ENCODE data around the gene ACER3. TPM values are rescaled to one million over a fixed set of nuclear protein-coding genes. Genes with fewer than 3 reads are reported as not detected.

The ACER3 gene
- total RNA-seq, 1 donor from 2014 or later = 16.2 TPM

DNA sequence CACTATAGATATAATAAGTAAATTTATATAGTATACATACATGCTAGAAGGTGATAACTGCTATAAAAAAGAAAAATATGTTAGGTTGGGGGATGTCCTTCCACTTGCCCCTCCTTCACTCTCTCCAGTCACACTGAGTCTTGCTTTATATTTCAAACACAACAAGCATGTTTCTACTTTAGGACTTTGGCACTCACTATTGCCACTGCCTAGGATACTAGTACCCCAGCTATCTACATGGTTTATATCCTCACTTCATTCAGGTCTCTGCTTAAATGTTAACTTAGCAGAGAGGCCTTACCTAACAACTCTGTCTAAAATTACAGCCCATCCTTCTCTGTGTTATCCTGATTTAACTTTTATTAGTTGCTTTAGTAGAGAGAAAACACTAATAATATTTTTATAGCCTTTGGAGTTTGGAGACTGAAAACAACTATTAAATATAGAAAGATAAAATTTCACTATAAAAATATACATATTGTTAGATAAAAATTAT lies 134.4 kb downstream of the ACER3 start:
- Histone ChIP-seq H3K4me3 (no peak overlapping the region), H3K27me3 (no peaks in the 10 kb centered on the region), H3K4me1 (no peaks in the 10 kb centered on the region), H3K27ac (no peak overlapping the region), H3K9me3 (no peaks in the 10 kb centered on the region), H3K36me3 (peaks cover 0 to 9% of the 10 kb centered on the region in 2 donors)
- DNase-seq (ENCODE audit: extremely low spot score in 2 of 2) = no peak
- intact Hi-C loops (cut with DNase I) = no loop called here
- TF ChIP-seq POLR2A (IDR thresholded peaks at IDR 0.05) = no peak
- TF ChIP-seq, protein P1, sequence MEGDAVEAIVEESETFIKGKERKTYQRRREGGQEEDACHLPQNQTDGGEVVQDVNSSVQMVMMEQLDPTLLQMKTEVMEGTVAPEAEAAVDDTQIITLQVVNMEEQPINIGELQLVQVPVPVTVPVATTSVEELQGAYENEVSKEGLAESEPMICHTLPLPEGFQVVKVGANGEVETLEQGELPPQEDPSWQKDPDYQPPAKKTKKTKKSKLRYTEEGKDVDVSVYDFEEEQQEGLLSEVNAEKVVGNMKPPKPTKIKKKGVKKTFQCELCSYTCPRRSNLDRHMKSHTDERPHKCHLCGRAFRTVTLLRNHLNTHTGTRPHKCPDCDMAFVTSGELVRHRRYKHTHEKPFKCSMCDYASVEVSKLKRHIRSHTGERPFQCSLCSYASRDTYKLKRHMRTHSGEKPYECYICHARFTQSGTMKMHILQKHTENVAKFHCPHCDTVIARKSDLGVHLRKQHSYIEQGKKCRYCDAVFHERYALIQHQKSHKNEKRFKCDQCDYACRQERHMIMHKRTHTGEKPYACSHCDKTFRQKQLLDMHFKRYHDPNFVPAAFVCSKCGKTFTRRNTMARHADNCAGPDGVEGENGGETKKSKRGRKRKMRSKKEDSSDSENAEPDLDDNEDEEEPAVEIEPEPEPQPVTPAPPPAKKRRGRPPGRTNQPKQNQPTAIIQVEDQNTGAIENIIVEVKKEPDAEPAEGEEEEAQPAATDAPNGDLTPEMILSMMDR (IDR thresholded peaks at IDR 0.05) = no peak
- TF ChIP-seq POLR2AphosphoS5 (IDR thresholded peaks at IDR 0.05; ENCODE audit: insufficient read depth in 1 of 2, low read depth in 1 of 2) = no peak

DNA sequence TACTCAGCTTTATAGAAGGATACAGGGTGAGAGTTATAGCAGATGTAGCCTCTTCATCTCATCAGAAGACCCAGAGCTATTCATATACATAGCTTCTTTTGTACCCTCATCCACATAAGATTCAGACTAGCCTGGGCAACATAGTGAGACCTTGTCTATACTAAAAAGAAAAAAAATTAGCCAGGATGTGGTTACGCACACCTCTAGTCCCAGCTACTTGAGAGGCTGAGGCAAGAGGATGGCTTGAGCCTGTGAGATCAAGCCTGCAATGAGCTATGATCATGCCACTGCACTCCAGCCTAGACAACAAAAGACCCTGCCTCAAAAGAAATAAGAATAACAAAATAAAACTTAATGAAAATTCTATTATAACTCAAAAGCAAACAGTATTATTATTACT lies 136.8 kb downstream of the ACER3 start:
- no peak overlapping the region for H3K27ac ChIP-seq

DNA sequence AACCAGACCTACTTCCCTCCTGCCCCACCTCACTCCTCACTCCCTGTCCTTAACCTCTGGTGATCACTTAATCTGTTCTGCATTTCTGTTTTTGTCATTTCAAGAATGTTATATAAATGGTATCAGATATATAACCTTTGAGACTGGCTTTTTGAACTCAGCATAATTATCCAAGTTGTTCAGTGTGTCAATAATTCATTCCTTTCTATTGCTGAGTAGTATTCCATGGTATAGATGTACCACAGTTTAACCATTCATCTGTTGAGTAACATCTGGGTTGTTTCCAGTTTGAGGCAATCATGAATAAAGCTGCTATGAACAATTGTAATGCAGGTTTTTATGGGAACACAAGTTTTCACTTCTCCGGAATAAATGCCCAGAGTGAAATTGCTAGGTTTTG lies 138.9 kb downstream of the ACER3 start:
- Histone ChIP-seq H3K4me3 (no peak overlapping the region), H3K9me3 (no peaks in the 10 kb centered on the region), H3K27ac (no peak overlapping the region), H3K4me1 (no peaks in the 10 kb centered on the region), H3K27me3 (no peaks in the 10 kb centered on the region), H3K36me3 (peaks cover 0 to 9% of the 10 kb centered on the region in 2 donors)
- intact Hi-C loops (cut with DNase I) = no loop called here
- no peak for TF ChIP-seq POLR2AphosphoS5 (IDR thresholded peaks at IDR 0.05; ENCODE audit: insufficient read depth in 1 of 2, low read depth in 1 of 2)
- TF ChIP-seq, protein P1 (IDR thresholded peaks at IDR 0.05) = no peak
- no peak for TF ChIP-seq POLR2A (IDR thresholded peaks at IDR 0.05)
- DNase-seq (ENCODE audit: extremely low spot score in 2 of 2) = no peak

More for the DNA sequence above, 136.8 kb downstream of the ACER3 start:
- no peaks in the 10 kb centered on the region for H3K4me1 ChIP-seq
- H3K9me3 ChIP-seq = no peaks in the 10 kb centered on the region
- no peak for DNase-seq (ENCODE audit: extremely low spot score in 2 of 2)
- H3K27me3 ChIP-seq = no peaks in the 10 kb centered on the region
- intact Hi-C loops (cut with DNase I) = no loop called here
- H3K4me3 ChIP-seq = no peak overlapping the region
- peaks cover 0 to 9% of the 10 kb centered on the region in 2 donors for H3K36me3 ChIP-seq
- TF ChIP-seq POLR2AphosphoS5 (IDR thresholded peaks at IDR 0.05; ENCODE audit: insufficient read depth in 1 of 2, low read depth in 1 of 2) (no peak), POLR2A (IDR thresholded peaks at IDR 0.05) (no peak)
- TF ChIP-seq, protein P1 (IDR thresholded peaks at IDR 0.05) = no peak

DNA sequence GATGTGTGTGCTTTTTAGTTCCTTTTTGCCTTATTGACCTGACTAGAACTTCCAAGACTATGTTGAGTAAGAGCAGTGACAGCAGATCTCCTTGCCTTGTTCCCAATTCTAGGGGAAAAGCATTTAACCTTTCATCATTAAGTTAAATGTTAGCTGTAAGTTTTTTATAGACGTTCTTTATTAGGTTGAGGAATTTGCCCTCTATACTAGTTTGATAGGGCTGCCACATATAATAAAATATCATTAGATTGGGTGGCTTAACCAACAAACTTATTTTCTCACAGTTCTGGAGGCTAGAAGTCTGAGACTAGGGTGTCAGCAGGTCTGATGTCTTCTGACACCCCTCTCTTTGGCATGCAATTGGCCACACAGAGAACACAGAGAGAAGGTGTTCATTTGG lies 140.9 kb downstream of the ACER3 start:
- DNase-seq (ENCODE audit: extremely low spot score in 2 of 2) = no peak
- intact Hi-C loops (cut with DNase I) = no loop called here

DNA sequence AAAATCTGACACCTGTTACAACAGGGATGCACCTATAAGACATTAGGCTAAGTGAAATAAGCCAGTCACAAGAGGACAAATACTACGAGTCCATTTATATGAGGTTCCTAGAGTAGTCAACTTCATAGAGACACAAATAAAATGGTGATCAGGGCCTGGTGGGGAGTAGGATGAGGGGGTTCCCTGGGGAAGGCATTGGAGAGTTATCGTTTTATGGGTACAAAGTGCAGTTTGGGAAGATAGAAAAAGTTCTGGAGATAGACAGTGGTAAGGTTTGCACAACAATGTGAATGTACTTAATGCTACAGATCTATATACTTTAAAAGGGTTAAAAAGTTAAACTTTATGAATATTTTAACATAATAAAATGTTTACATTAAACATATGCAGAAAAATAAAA lies 142.1 kb downstream of the ACER3 start:
- Histone ChIP-seq H3K4me3 (no peak overlapping the region), H3K4me1 (no peaks in the 10 kb centered on the region), H3K9me3 (no peaks in the 10 kb centered on the region), H3K36me3 (peaks cover 0 to 12% of the 10 kb centered on the region in 2 donors), H3K27ac (no peak overlapping the region), H3K27me3 (no peaks in the 10 kb centered on the region)
- TF ChIP-seq, protein P1 (IDR thresholded peaks at IDR 0.05) = no peak
- TF ChIP-seq POLR2AphosphoS5 (IDR thresholded peaks at IDR 0.05; ENCODE audit: insufficient read depth in 1 of 2, low read depth in 1 of 2) = no peak
- no peak for TF ChIP-seq POLR2A (IDR thresholded peaks at IDR 0.05)
- DNase-seq (ENCODE audit: extremely low spot score in 2 of 2) = no peak
- intact Hi-C loops (cut with DNase I) = no loop called here

More for the DNA sequence above, 140.9 kb downstream of the ACER3 start:
- H3K36me3 ChIP-seq = peaks cover 0 to 9% of the 10 kb centered on the region in 2 donors
- TF ChIP-seq, protein P1 (IDR thresholded peaks at IDR 0.05) = no peak
- TF ChIP-seq POLR2A (IDR thresholded peaks at IDR 0.05) = no peak
- TF ChIP-seq POLR2AphosphoS5 (IDR thresholded peaks at IDR 0.05; ENCODE audit: insufficient read depth in 1 of 2, low read depth in 1 of 2) = no peak
- H3K4me1 ChIP-seq = no peaks in the 10 kb centered on the region
- H3K4me3 ChIP-seq = no peak overlapping the region
- H3K9me3 ChIP-seq = no peaks in the 10 kb centered on the region
- no peak overlapping the region for H3K27ac ChIP-seq
- H3K27me3 ChIP-seq = no peaks in the 10 kb centered on the region
